Activated T-helper 2 cell treated with anti-CD3 and anti-CD28 coated beads, Interferon-gamma antibody, Interleukin-2, Interleukin-4, amounts not matched to agents 10 μg/mL and 5 μg/mL and 100 μg/mL, durations not matched to agents 14 hours and 24 hours and 36 hours (primary cell): Measurements from ENCODE around the gene MEGF11. TPM values are rescaled to one million over a fixed set of nuclear protein-coding genes. Genes with fewer than 3 reads are reported as not detected.

ENCODE experiments used
- DNase-seq: peaks from one replicate; pipeline ENCODE4 v3.0.0; 2021; ENCODE audit warnings: low spot score
- H3K27ac Mint-ChIP-seq: one replicate; pipeline ENCODE4 v1.8.0; 2021; ENCODE audit warnings: mixed read lengths
- H3K27me3 Mint-ChIP-seq: one replicate; pipeline ENCODE4 v1.8.0; 2021; ENCODE audit warnings: low read depth, mixed read lengths
- H3K36me3 Mint-ChIP-seq: one replicate; pipeline ENCODE4 v1.8.0; 2021; ENCODE audit warnings: low read depth, mixed read lengths
- H3K4me1 Mint-ChIP-seq: one replicate; pipeline ENCODE4 v1.8.0; 2021; ENCODE audit warnings: low read depth, mixed read lengths
- H3K4me3 Mint-ChIP-seq: one replicate; pipeline ENCODE4 v1.8.0; 2021; ENCODE audit warnings: low read depth, mild to moderate bottlenecking, moderate library complexity, mixed read lengths
- H3K9me3 Mint-ChIP-seq: one replicate; pipeline ENCODE4 v1.8.0; 2021; ENCODE audit warnings: mixed read lengths
- intact Hi-C: fragments of 100-400 bp; cut with micrococcal nuclease; formaldehyde crosslinking; loops from one replicate; pipeline ENCODE4 v1.15.1; 2023
- total RNA-seq: library from RNA; stranded (reverse); gene quantifications from 2 replicates; pipeline ENCODE4 v1.2.3, GENCODE V29; 2022

Gene MEGF11
- total RNA-seq, 1 donor from 2014 or later: not detected

DNA sequence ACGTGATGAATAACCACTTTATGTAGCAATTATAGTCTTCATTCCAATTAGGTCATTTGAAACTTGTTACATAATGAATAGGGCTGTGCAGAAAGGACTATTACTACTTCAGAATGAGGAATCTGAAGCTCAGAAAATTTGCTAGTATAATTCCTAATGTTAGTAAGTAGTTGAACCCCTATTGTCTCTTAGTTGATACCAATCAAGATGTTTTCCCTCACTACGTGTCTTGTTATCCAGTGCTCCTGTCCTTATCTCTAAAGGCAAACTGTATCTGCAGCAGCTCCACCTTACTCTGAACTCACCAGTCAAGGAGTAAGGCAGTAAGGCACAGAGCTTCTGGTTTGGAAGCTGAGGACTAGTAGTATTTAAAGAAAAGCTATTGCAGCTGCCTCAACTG lies 352.2 kb downstream of the MEGF11 start:
- DNase-seq: no peak
- Mint-ChIP-seq H3K36me3 (peaks cover 41% of the 10 kb centered on the region), H3K27ac (no peak overlapping the region), H3K4me3 (no peak overlapping the region), H3K9me3 (no peaks in the 10 kb centered on the region), H3K27me3 (no peaks in the 10 kb centered on the region), H3K4me1 (peaks cover 9% of the 10 kb centered on the region)
- intact Hi-C loops: no loop called here

DNA sequence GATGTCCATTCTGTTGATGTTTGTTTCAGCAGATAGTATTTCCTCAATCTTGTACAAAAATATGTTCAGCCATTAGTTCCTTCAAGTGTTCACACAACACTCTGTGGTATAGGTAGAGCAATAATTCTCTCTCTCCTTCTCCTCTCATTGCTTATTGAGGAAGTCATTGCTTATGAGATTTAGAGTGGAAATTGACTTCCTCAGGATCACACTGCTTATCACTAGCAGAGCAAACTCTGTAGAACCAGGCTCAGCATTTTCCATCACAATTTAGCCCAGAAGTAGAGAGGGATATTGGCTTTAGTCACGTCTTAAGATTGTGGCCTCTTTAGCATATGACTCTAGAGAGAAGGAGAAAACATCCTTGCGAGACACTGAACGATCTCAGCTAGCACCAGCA lies 353.1 kb downstream of the MEGF11 start:
- H3K27me3 Mint-ChIP-seq: no peaks in the 10 kb centered on the region
- no peak overlapping the region for H3K27ac Mint-ChIP-seq
- no peaks in the 10 kb centered on the region for H3K9me3 Mint-ChIP-seq
- H3K36me3 Mint-ChIP-seq: peaks cover 44% of the 10 kb centered on the region
- intact Hi-C loops: no loop called here
- H3K4me1 Mint-ChIP-seq: peaks cover 9% of the 10 kb centered on the region
- no peak for DNase-seq
- H3K4me3 Mint-ChIP-seq: no peak overlapping the region

DNA sequence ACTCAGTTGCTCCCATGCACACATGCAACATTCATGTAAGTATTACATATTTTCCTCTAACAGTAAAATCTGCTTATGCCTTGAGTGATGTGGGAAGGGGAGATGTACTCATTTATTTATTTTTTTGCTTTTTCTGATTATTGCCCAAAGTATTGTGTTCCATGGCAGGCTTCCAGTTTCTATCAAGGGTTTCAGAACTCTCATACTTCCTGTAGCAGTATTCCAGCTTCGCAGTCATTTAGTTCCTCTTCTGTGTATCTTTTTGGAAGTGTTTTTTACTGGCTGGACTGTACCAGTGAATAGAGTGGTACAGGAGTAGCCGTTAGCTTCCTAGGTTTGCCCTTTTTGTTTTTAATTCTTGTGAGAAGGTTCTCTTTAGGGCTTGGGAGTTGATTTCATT lies 357.3 kb downstream of the MEGF11 start:
- no peak overlapping the region for H3K4me3 Mint-ChIP-seq
- peaks cover 47% of the 10 kb centered on the region for H3K36me3 Mint-ChIP-seq
- intact Hi-C loops: no loop called here
- H3K4me1 Mint-ChIP-seq: peaks cover 12% of the 10 kb centered on the region
- no peaks in the 10 kb centered on the region for H3K27me3 Mint-ChIP-seq
- H3K9me3 Mint-ChIP-seq: no peaks in the 10 kb centered on the region
- no peak for DNase-seq
- no peak overlapping the region for H3K27ac Mint-ChIP-seq

DNA sequence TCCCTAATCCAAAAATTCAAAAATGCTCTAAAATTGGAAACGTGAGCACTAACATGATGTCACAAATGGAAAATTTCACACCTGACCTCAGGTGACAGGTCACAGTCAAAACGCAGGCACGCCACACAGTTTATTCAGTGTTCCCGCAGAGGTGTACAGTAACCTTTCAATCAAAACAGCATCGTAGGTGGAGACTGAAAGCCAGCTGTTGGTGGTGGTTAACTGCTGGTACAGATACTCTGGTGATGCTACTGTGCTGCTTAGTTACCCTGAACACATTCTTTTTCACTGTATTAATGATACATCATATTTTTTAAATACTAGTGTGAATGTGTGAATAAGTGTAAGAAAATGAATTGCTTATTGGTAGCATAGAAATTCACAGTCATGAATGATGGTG lies 360.5 kb downstream of the MEGF11 start:
- DNase-seq: no peak
- intact Hi-C loops: no loop called here
- peaks cover 55% of the 10 kb centered on the region for H3K36me3 Mint-ChIP-seq
- H3K27me3 Mint-ChIP-seq: no peaks in the 10 kb centered on the region
- no peaks in the 10 kb centered on the region for H3K9me3 Mint-ChIP-seq
- no peak overlapping the region for H3K4me3 Mint-ChIP-seq
- peaks cover 35% of the 10 kb centered on the region for H3K4me1 Mint-ChIP-seq
- H3K27ac Mint-ChIP-seq: no peak overlapping the region

DNA sequence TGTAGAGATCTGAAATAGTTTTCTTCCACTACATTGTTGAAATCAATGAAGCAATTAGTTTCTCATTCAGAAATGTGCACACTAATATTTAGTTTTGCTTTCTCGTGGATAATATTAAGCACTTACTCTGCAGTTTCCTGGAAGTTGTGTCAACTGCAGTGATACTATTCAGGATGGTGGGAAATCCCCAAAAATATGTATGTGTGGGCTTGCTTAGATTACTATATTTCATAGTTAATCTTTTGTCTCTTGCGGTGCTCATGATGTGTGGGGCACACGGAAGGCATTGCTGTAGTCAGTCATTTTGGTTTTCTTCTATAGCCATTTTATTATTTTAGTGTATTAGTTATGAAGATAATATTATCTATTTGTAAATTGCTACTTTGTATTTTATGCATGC lies 364.6 kb downstream of the MEGF11 start:
- peak overlapping the region; percentile 7 for H3K27ac Mint-ChIP-seq
- intact Hi-C loops: loop anchor here (10.0 kb wide), 1 partner anchor 406 kb away; the partner anchor contains the start of gene DIS3L
- DNase-seq: no peak
- H3K4me3 Mint-ChIP-seq: no peak overlapping the region
- peaks cover 72% of the 10 kb centered on the region for H3K36me3 Mint-ChIP-seq
- H3K27me3 Mint-ChIP-seq: no peaks in the 10 kb centered on the region
- H3K9me3 Mint-ChIP-seq: no peaks in the 10 kb centered on the region
- H3K4me1 Mint-ChIP-seq: peaks cover 65% of the 10 kb centered on the region

DNA sequence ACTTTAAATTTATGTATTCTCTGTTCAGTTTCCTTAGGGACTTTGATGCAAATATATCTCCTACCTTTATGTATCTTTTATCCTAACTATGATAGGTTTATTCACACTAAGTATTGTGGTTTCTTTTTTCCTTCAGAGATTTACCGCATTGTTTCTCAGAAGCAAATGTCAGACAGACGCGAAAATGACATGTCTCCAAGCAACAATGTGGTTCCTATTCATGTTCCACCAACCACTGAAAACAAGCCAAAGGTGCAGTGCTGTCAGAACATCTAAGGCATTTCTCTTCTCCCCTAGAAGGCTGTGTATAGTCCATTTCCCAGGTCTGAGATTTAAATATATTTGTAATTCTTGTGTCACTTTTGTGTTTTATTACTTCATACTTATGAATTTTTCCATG lies 366.0 kb downstream of the MEGF11 start:
- Mint-ChIP-seq H3K4me1 (peaks cover 71% of the 10 kb centered on the region), H3K36me3 (peaks cover 79% of the 10 kb centered on the region), H3K9me3 (no peaks in the 10 kb centered on the region), H3K4me3 (no peak overlapping the region), H3K27ac (peak overlapping the region; percentile 68), H3K27me3 (no peaks in the 10 kb centered on the region)
- intact Hi-C loops: loop anchor here (1.0 to 10.0 kb wide), 4 partner anchors 18 to 407 kb away; partner anchors contain the start of genes DIS3L and RAB11A
- DNase-seq: peak; percentile 46

DNA sequence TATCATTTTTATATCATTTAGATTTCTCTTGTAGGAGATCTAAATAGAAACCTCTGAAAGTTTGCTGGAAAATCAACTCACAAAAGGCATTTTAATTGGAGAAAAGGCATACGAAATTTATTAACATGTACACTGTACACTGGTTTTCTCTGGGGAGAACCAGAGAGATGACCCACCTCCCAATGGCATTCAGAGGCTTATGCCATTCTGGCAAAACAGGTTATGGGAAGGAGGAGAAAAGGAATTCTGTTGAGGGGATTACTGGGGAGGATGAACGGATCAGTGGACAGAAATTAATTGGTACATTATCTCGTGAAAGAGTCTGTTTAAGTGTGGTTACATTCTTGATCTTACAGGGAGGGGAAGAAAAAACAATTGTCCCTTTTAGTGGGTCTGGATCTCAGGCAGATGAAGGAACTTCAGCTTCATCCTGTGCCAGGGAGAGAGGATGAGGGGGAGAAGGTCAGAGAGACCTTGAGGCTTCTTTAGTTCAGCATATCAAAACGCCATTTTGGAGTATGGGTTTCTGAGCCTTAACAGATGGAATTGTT lies 367.8 kb downstream of the MEGF11 start:
- Mint-ChIP-seq H3K27ac (no peak overlapping the region), H3K4me3 (no peak overlapping the region), H3K9me3 (no peaks in the 10 kb centered on the region), H3K4me1 (peaks cover 75% of the 10 kb centered on the region), H3K36me3 (peaks cover 80% of the 10 kb centered on the region), H3K27me3 (no peaks in the 10 kb centered on the region)
- DNase-seq: no peak
- intact Hi-C loops: loop anchor here (10.0 kb wide), 1 partner anchor 409 kb away; the partner anchor contains the start of gene DIS3L

DNA sequence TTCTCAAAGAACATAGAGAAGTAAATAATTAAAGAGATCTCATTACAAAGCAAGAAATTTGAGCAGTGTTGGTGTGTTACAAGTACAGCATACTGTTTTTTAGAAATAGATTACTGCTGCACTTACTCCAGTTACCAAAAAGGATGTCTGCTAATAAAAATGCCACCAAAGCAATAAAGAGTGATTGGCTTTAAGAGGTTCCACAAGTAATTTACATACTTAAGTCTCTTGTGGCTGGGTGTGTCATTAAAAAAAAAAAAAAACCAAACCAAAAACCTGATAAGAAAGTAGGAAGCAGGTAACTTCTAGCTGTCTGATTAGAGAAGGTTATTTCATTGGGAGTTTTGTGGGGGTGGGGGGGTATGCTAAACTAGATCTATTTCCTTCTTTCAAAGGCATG lies 369.0 kb downstream of the MEGF11 start:
- Mint-ChIP-seq H3K36me3 (peaks cover 83% of the 10 kb centered on the region), H3K4me1 (peaks cover 72% of the 10 kb centered on the region), H3K4me3 (no peak overlapping the region), H3K9me3 (no peaks in the 10 kb centered on the region), H3K27ac (no peak overlapping the region), H3K27me3 (no peaks in the 10 kb centered on the region)
- intact Hi-C loops: loop anchor here (10.0 kb wide), 1 partner anchor 410 kb away; the partner anchor contains the start of gene DIS3L
- DNase-seq: no peak

DNA sequence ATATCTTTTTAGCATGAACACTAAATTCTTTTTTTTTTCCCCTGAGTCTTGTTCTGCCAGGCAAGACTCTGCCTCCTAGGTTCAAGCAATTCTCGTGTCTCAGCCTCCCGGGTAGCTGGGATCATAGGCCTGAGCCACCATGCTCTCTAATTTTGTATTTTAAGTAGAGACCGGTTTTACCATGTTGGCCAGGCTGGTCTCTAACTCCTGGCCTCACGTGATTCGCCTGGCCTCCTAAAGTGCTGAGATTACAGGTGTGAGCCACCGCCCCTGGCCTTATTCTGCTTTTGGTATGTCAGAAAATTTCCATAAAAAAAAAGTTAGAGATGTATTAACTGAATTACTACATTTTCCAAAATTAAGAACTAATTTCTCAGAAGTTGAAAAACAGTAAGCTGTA lies 370.0 kb downstream of the MEGF11 start:
- intact Hi-C loops: loop anchor here (10.0 kb wide), 1 partner anchor 411 kb away; the partner anchor contains the start of gene DIS3L
- no peak overlapping the region for H3K4me3 Mint-ChIP-seq
- no peak overlapping the region for H3K27ac Mint-ChIP-seq
- DNase-seq: no peak
- peaks cover 82% of the 10 kb centered on the region for H3K36me3 Mint-ChIP-seq
- no peaks in the 10 kb centered on the region for H3K9me3 Mint-ChIP-seq
- H3K27me3 Mint-ChIP-seq: no peaks in the 10 kb centered on the region
- H3K4me1 Mint-ChIP-seq: peaks cover 63% of the 10 kb centered on the region

DNA sequence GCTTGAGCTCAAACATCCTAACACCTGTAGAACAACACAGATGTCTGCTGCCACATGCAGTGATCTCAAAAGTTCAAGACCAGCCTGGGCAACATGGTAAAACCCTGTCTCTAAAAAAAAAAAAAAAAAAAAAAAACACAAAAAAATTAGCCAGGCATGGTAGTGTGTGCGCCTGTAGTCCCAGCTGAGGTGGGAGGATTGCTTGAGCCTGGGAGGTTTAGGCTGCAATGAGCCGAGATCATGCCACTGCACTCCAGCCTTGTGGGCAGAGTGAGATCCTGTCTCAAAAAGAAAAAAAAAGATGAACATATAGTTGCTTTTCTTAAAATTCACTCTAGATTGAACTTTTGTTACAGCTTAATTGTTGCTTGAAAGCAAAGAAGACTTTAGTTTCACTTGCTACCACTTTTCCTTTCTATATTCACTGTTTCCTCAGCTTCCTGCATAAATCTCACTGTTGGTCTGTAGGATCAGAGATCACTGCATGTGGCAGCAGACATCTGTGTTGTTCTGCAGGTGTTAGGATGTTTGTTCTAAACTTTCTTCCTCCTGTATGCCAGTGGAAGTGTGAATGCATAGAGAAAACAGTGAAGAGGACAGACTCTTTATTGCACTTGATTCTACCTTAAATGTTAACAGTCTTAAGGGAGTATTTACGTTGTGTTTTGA lies 371.6 kb downstream of the MEGF11 start:
- no peaks in the 10 kb centered on the region for H3K9me3 Mint-ChIP-seq
- H3K4me3 Mint-ChIP-seq: no peak overlapping the region
- DNase-seq: no peak
- no peaks in the 10 kb centered on the region for H3K27me3 Mint-ChIP-seq
- H3K36me3 Mint-ChIP-seq: peaks cover 82% of the 10 kb centered on the region
- peaks cover 55% of the 10 kb centered on the region for H3K4me1 Mint-ChIP-seq
- intact Hi-C loops: loop anchor here (10.0 kb wide), 1 partner anchor 413 kb away; the partner anchor contains the start of gene DIS3L
- H3K27ac Mint-ChIP-seq: no peak overlapping the region

DNA sequence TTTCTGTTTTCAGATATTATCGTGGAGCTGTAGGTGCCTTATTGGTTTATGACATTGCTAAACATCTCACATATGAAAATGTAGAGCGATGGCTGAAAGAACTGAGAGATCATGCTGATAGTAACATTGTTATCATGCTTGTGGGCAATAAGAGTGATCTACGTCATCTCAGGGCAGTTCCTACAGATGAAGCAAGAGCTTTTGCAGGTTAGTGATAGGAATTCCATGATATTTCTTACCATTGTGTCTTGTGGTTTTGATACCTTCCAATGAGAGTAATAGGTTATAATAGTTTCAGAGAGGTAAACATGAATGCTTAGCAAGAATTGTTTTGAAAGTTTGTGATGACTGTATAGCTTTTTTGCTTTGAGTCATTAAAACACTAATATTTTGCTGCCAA lies 375.8 kb downstream of the MEGF11 start:
- no peak for DNase-seq
- Mint-ChIP-seq H3K36me3 (peaks cover 63% of the 10 kb centered on the region), H3K27me3 (no peaks in the 10 kb centered on the region), H3K4me1 (peaks cover 34% of the 10 kb centered on the region), H3K4me3 (no peak overlapping the region), H3K27ac (peak overlapping the region; percentile 42), H3K9me3 (no peaks in the 10 kb centered on the region)
- intact Hi-C loops: no loop called here

DNA sequence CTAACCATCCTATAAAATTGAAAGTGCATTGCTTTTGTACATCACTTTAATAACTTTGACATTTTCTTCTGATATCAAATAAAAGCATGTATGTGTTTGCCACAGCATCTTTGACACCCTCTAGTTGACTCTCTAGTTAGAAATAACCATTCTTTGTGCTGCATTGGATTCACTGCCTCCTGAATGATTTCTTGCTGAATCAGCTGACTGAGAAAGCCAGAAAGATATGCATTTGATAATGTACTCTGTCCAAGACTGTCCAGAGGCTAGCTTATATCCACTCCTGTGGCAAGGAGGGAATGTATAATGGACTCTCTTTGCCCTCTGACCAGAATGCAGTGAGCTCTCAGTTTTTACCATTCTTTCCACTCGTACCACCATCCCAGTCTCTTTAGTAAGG lies 378.1 kb downstream of the MEGF11 start:
- no peaks in the 10 kb centered on the region for H3K27me3 Mint-ChIP-seq
- no peak overlapping the region for H3K27ac Mint-ChIP-seq

DNA sequence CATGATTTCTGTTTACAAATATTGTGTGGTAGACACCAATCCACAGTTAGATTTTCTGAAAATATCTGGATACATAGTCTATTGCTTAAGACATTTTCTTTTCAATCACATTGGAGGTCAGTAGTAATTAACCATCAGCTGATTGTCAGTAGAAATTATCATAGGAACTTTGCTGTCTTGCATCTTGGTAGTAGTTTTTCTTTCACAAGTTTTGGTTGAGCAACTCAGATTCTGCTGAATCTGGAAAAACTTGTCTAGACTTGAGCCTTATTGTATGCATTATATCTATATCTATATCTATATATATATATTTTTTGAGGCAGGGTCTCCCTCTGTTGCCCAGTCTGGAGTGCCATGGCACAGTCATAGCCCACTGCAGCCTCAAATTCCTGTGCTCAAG lies 380.3 kb downstream of the MEGF11 start:
- DNase-seq: no peak
- peaks cover 42% of the 10 kb centered on the region for H3K36me3 Mint-ChIP-seq
- H3K4me1 Mint-ChIP-seq: peaks cover 36% of the 10 kb centered on the region
- no peaks in the 10 kb centered on the region for H3K9me3 Mint-ChIP-seq
- intact Hi-C loops: no loop called here
- no peaks in the 10 kb centered on the region for H3K27me3 Mint-ChIP-seq
- H3K4me3 Mint-ChIP-seq: no peak overlapping the region
- H3K27ac Mint-ChIP-seq: no peak overlapping the region

More for the DNA sequence above, 378.1 kb downstream of the MEGF11 start:
- Mint-ChIP-seq H3K4me3 (no peak overlapping the region), H3K36me3 (peaks cover 59% of the 10 kb centered on the region), H3K4me1 (peaks cover 29% of the 10 kb centered on the region), H3K9me3 (no peaks in the 10 kb centered on the region)
- no peak for DNase-seq
- intact Hi-C loops: no loop called here
